ENCODE results near the gene BRINP1.

Gene BRINP1
- 0 reads per million in 3 experiments for total RNA-seq

DNA sequence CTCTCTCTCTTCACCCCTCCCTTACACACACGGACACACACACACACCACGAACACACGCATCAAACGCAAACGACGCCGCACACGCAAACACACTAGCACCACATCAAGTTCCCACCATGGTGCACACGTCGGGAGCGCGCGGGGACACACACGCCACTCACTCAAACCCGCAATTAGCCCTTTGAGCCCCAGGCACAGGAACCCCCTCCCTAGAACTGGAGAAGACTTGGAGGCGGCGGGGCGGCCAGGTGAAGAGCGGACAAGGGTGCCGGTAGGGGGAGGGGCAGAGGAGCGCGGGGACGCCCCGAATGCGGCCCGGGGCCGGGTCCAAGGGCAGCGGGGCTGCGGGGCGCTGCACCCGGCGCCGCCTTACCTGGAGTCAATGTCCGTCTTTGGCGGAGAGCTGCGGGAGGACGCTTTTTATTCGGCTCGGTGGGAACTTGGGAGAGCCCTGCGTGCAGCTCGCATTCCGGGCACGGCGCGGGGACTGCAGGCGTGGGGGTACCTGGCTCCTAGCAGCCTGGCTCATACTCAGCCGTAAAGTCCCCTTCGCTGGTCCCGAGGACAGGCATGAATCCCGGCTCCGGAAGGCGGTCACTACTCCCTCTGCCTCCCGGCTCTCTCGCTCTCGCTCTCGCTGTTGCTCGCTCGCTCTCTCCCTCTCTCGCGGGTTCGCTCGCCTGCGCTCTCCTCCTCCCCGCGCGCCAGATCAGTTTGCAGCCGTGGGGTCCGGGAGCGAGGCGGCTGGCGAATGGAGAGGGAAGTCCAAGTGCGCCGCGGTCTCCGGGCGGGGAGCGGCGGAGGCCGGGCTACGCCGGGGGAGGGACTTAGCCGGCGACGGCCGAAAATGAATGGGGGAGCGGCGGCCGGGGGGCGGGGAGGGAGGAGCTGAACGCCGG lies at the start of gene BRINP1:
Gene BRINP1 (minus strand): TSS at position 755 of the 901 bp plus-strand sequence. CDS start 56,080 bp downstream, outside the sequence.
- DNase-seq = no peak

- DNase-seq = no peak
Measured at GRCh38 chr9:119418721-119419120, 49.5 kb upstream of the BRINP1 start.

- DNase-seq = no peak
Measured at GRCh38 chr9:119416793-119417192, 47.6 kb upstream of the BRINP1 start.

DNA sequence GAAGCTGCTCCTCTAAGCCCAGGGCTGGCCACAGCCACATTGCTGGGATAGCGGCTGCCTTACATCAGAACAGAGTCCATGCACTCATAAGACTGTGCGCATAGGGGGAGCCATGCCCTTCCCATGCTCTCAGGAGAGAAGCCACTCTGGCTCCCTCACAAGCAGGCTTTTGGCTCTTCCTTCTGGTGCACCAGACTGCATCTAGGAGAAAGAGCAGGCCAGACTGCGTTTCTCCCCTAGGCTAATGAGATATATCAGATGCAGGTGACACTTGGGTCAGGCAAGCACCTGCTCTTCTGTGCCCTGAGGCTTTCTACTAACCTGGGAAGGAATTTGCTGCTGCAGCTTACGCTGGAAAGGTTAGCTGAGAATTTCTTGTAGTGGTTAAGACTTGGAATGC lies 43.2 kb upstream of the BRINP1 start:
- DNase-seq = no peak

DNA sequence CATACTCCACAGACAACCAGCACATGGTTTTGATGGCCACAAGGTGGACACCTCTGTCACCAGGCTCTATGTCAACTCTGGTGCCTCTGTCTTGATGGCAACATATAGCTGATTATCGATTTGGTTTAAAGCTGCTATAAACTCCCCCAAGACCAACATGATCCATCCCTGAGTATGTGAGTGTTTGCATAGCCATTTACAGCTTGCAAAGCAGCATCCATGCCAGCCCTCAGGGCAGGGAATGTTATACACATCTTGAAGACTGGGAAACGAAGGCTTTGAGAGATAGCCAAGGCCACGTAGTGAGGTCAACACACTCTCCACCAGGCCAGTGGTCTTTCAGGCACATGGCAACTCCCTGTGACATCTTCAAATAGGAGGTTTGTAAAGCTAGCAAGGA lies 40.3 kb upstream of the BRINP1 start:
- no peak for DNase-seq

DNA sequence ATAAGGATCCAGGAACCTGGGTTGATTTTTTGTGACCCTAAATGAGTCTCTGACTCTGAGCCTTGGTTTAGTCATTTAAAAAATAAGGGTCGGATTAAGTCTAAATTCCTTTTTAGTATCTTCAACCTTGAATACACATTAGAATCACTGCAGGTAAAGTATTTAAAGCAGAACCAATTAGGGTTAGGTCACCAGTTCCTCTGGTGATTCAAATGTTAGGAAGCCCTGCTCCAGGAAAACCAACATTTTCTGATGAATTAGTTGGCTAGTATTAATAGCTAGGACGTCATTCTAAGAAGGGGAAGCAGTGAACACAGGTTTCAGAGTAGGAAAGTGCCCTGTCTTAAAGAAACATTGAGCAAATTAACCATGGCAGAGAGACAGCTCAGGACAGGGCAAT lies 31.4 kb upstream of the BRINP1 start:
- no peak for DNase-seq

DNA sequence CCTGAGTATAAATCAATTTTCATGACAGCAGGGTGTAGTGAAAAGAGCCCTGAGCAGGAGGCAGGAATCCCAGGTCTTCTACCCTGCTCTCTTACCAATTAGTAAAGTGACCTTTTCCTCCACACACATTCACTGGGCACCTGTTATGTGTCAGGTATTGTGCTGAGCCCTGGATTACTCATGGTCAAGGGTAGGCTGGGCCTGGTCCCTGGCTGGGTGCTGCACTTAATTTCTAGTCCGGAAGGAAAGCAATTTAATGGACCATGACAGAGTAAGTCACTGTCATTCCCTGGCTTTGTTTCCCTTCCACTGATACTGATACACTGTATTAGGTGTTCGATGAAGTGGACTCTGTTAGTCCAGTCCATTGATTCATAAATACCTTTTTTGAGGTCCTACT lies 29.1 kb upstream of the BRINP1 start:
- no peak for DNase-seq

DNA sequence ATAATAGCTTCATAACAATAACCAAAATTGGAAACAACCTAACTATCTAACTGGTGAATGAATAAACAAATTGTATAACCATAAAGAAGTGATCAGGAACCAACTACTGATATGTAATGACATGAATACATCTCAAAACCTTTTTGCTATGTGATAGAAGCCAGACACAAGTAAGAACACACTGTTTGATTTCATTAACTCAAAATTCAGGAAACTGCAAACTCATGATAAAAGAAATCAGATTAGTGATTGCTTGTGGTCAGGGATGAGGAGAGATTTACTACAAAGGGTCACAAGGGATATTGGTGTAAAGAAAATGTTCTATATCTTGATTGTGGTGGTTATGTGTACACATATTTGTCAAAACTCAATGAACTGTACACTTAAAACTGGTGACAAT lies 22.6 kb upstream of the BRINP1 start:
- DNase-seq = no peak

- DNase-seq = no peak
Measured at GRCh38 chr9:119375892-119376291, 6.7 kb upstream of the BRINP1 start.

DNA sequence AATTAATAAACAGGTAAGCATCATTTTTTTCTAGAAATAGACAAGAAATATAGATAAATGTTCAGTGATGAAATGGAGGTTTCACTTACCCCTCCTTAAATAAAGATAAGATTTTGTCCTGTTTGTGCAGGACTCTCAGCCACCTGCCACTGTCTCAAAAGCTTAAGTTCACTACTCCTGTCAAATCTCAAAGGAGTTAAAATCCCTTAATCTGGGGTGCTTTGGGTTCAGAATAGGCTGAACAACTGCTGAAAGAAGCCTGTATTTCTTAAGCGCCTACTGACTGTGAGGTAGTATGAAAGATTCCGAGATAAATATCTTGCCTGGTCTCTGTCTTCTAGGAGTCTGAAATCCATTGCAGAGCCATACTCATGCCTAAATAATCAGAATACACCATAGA lies 3.7 kb upstream of the BRINP1 start:
- DNase-seq = no peak

- no peak for DNase-seq
Measured at GRCh38 chr9:119370816-119371215, 1.6 kb upstream of the BRINP1 start.

DNA sequence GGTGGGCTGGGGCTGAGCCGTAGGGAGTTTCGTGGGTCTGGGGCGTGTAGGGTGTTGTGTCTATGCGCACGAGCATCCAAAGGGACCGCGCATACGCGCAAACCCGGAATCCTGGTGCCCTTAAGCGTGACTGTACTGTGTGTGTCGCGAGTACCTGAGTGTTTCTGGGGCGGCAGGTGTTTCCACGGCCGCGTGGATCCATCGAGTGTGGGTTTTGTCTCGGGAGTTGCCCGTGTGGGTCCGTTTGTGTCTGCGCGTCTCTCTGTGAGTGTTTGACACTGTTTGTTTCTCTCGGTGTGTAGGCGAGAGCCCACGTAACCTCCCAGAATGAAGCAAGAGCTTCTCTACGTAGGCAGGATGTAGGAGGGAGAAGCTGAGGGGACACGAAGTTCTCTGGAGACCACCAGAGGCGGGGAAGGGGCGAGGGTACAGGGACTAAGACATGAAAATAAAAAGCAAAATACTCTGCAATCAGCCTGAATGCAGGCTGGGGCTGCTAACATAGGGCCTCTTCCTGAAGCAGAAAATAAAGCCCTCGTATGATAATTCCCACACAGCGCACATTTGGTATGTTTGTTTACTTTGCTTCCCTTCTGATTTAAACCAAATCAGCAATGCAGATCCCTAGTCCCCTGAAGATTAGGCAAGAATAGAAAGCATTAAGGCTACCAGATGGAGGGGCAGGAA lies 588 bp upstream of the BRINP1 start:
- no peak for DNase-seq

- no peak for DNase-seq
Measured at GRCh38 chr9:119368179-119368578, 1.1 kb downstream of the BRINP1 start.

DNA sequence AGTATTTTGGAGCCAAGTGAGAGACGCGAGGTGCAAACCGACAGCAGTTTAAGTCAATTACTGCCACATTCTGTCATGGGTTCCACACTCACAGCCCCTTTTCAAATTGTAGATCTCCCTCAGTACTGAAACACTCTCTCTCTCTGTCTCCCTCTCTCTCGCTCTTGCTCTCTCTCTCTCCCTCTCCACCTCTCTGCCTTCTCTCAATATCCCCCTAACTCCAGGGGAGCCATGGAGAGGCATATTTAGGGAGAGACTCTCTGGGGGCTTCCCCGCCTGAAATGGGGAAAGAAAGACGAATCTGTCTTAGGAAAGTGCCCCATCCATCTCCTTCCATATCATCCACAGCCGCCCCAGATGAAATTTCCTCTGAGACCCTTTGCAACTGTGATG lies 1.6 kb downstream of the BRINP1 start:
- no peak for DNase-seq

GRCh38 chr9:119366909-119367682 lies 2.1 kb downstream of the BRINP1 start:
- DNase-seq = no peak

GRCh38 chr9:119365291-119366027 lies 3.8 kb downstream of the BRINP1 start:
- no peak for DNase-seq

GRCh38 chr9:119360237-119360636 lies 9.0 kb downstream of the BRINP1 start:
- no peak for DNase-seq

GRCh38 chr9:119357336-119358096 lies 11.7 kb downstream of the BRINP1 start:
- no peak for DNase-seq

DNA sequence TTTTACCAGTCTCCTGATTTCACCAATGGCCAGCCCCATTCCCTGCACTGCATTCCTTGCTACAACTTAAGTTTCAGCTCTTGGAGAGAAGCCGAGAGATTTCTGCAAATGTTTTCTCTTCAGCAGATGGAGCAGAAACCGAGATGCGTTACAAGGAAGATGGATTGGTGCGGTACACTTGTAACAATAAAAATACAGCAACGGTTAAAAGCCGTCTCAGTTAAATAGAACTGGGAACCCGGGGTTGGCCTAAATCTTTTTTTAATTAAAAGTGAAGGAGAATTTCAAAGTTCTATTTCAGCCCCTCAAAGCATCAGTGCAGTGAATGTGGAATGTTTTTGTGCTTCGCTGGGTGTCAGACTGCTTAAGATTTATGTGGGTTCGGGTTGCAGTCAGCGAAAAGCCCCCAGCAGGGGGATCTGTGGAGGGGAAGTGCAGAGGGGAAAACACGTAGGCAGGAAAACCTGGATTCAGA lies 19.8 kb downstream of the BRINP1 start:
- DNase-seq = no peak

- DNase-seq = no peak
Measured at GRCh38 chr9:119343059-119343990, 25.9 kb downstream of the BRINP1 start.

- no peak for DNase-seq
Measured at GRCh38 chr9:119339056-119339455, 30.2 kb downstream of the BRINP1 start.
